Measurements from ENCODE around the gene MAN1A2.

DNA sequence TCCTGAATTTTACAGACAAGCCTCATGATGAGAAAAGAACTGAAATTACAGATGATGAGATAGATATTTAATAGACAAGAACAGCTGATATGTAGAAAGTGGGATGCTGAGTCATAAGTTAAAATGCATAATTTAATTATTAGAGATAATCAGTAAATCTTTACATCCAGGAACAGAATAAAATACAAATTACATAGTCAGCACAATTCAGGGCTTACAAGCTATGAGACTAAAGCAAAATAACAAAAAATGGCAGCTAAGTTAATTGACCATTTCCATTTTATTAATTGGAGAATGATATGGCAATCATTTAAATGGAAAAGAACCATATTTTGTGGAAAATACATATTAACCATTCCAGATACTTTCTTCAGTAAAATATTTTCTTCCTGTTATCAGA is 40.2 kb upstream of the MAN1A2 start:
- no peak for TF ChIP-seq CTCF (IDR thresholded peaks at IDR 0.05)
- TF ChIP-seq POLR2A (IDR thresholded peaks at IDR 0.05) = no peak
